Activated T-helper 1 cell treated with anti-CD3 and anti-CD28 coated beads, Interleukin-12 subunit alpha, Interleukin-12 subunit beta, Interleukin-2, Interleukin-4 antibody, amounts not matched to agents 30 ng/mL and 10 ng/mL and 1 ng/mL, durations not matched to agents 14 hours and 24 hours and 36 hours (primary cell): ENCODE data around the gene BANP. TPM values are rescaled to one million over a fixed set of nuclear protein-coding genes. Genes with fewer than 3 reads are reported as not detected.
"Not testable (repeated sequence)": the region's sequence is repeated elsewhere in the genome, so short reads cannot be mapped to it uniquely, and the experiment has no call there.

ENCODE experiments used
- DNase-seq: peaks from one replicate; pipeline ENCODE4 v3.0.0; 2021; ENCODE audit warnings: low spot score
- H3K27ac Mint-ChIP-seq: one replicate; pipeline ENCODE4 v1.8.0; 2021; ENCODE audit warnings: mild to moderate bottlenecking, mixed read lengths
- H3K27me3 Mint-ChIP-seq: one replicate; pipeline ENCODE4 v1.8.0; 2022; ENCODE audit warnings: mild to moderate bottlenecking, moderate library complexity, mixed read lengths; ENCODE audit not compliant: insufficient read depth
- H3K36me3 Mint-ChIP-seq: one replicate; pipeline ENCODE4 v1.8.0; 2021; ENCODE audit warnings: low read depth, mixed read lengths
- H3K4me1 Mint-ChIP-seq: one replicate; pipeline ENCODE4 v1.8.0; 2021; ENCODE audit warnings: low read depth, mixed read lengths
- H3K4me3 Mint-ChIP-seq: one replicate; pipeline ENCODE4 v1.8.0; 2021; ENCODE audit warnings: mild to moderate bottlenecking, moderate library complexity, mixed read lengths
- H3K9me3 Mint-ChIP-seq: one replicate; pipeline ENCODE4 v1.8.0; 2021; ENCODE audit warnings: mixed read lengths
- intact Hi-C: fragments of 100-400 bp; cut with micrococcal nuclease; formaldehyde crosslinking; loops from one replicate; pipeline ENCODE4 v1.15.1; 2024
- total RNA-seq: library from RNA; stranded (reverse); gene quantifications from 2 replicates; pipeline ENCODE4 v1.2.3, GENCODE V29; 2022

The BANP gene
- total RNA-seq, 1 donor from 2014 or later, result 35.5 TPM

GRCh38 chr16:87984632-87985267 is 33.5 kb downstream of the BANP start:
- no peak for DNase-seq

GRCh38 chr16:87985493-87985892 is 34.3 kb downstream of the BANP start:
- H3K4me3 Mint-ChIP-seq, intact Hi-C loops, DNase-seq, H3K27me3 Mint-ChIP-seq, H3K9me3 Mint-ChIP-seq, H3K27ac Mint-ChIP-seq: not testable (repeated sequence)
- peaks cover 47% of the 10 kb centered on the region for H3K36me3 Mint-ChIP-seq
- H3K4me1 Mint-ChIP-seq, result peaks cover 50% of the 10 kb centered on the region

More at GRCh38 chr16:87984632-87985267, 33.5 kb downstream of the BANP start:
- H3K27me3 Mint-ChIP-seq, result no peaks in the 10 kb centered on the region
- peaks cover 52% of the 10 kb centered on the region for H3K36me3 Mint-ChIP-seq
- no peak overlapping the region for H3K4me3 Mint-ChIP-seq
- no peaks in the 10 kb centered on the region for H3K9me3 Mint-ChIP-seq
- peaks cover 58% of the 10 kb centered on the region for H3K4me1 Mint-ChIP-seq
- peak overlapping the region; percentile 70 for H3K27ac Mint-ChIP-seq
- intact Hi-C loops, result no loop called here

- H3K4me3 Mint-ChIP-seq, H3K27me3 Mint-ChIP-seq, DNase-seq, H3K9me3 Mint-ChIP-seq, intact Hi-C loops: not testable (repeated sequence)
- H3K4me1 Mint-ChIP-seq, result peaks cover 41% of the 10 kb centered on the region
- peaks cover 48% of the 10 kb centered on the region for H3K36me3 Mint-ChIP-seq
- H3K27ac Mint-ChIP-seq, result peak overlapping the region; percentile 50
Measured at GRCh38 chr16:87986361-87986849, 35.2 kb downstream of the BANP start.

- H3K9me3 Mint-ChIP-seq, intact Hi-C loops, H3K27ac Mint-ChIP-seq, H3K27me3 Mint-ChIP-seq, DNase-seq, H3K4me3 Mint-ChIP-seq: not testable (repeated sequence)
- peaks cover 20% of the 10 kb centered on the region for H3K4me1 Mint-ChIP-seq
- peaks cover 29% of the 10 kb centered on the region for H3K36me3 Mint-ChIP-seq
Measured at GRCh38 chr16:87988596-87988995, 37.4 kb downstream of the BANP start.

- H3K9me3 Mint-ChIP-seq, H3K27me3 Mint-ChIP-seq, intact Hi-C loops, H3K4me3 Mint-ChIP-seq, DNase-seq, H3K27ac Mint-ChIP-seq: not testable (repeated sequence)
- Mint-ChIP-seq H3K36me3 (peaks cover 20% of the 10 kb centered on the region), H3K4me1 (peaks cover 12% of the 10 kb centered on the region)
Measured at GRCh38 chr16:87990254-87990653, 39.0 kb downstream of the BANP start.

GRCh38 chr16:87992142-87992541 is 40.9 kb downstream of the BANP start:
- intact Hi-C loops, H3K4me3 Mint-ChIP-seq, H3K27ac Mint-ChIP-seq, H3K9me3 Mint-ChIP-seq, DNase-seq, H3K4me1 Mint-ChIP-seq, H3K27me3 Mint-ChIP-seq, H3K36me3 Mint-ChIP-seq: not testable (repeated sequence)

- peaks cover 12% of the 10 kb centered on the region for H3K36me3 Mint-ChIP-seq
- intact Hi-C loops, result no loop called here
- no peaks in the 10 kb centered on the region for H3K9me3 Mint-ChIP-seq
- no peak overlapping the region for H3K4me3 Mint-ChIP-seq
- peaks cover 8% of the 10 kb centered on the region for H3K4me1 Mint-ChIP-seq
- H3K27me3 Mint-ChIP-seq, result no peaks in the 10 kb centered on the region
- no peak overlapping the region for H3K27ac Mint-ChIP-seq
- no peak for DNase-seq
Measured at GRCh38 chr16:87993901-87994300, 42.7 kb downstream of the BANP start.

GRCh38 chr16:87995644-87996043 is 44.4 kb downstream of the BANP start:
- no peak overlapping the region for H3K27ac Mint-ChIP-seq
- H3K4me1 Mint-ChIP-seq, result peaks cover 8% of the 10 kb centered on the region
- no peak overlapping the region for H3K4me3 Mint-ChIP-seq
- no peaks in the 10 kb centered on the region for H3K9me3 Mint-ChIP-seq
- DNase-seq, result no peak
- intact Hi-C loops, result no loop called here
- H3K36me3 Mint-ChIP-seq, result peaks cover 7% of the 10 kb centered on the region
- no peaks in the 10 kb centered on the region for H3K27me3 Mint-ChIP-seq

- Mint-ChIP-seq H3K4me3 (no peak overlapping the region), H3K27ac (no peak overlapping the region), H3K27me3 (no peaks in the 10 kb centered on the region), H3K4me1 (peaks cover 8% of the 10 kb centered on the region), H3K36me3 (peaks cover 7% of the 10 kb centered on the region), H3K9me3 (no peaks in the 10 kb centered on the region)
- DNase-seq, result no peak
- intact Hi-C loops, result no loop called here
Measured at GRCh38 chr16:87996962-87997880, 46.0 kb downstream of the BANP start.

GRCh38 chr16:87998184-87998793 is 47.1 kb downstream of the BANP start:
- H3K4me3 Mint-ChIP-seq, H3K36me3 Mint-ChIP-seq, H3K4me1 Mint-ChIP-seq, H3K27ac Mint-ChIP-seq, H3K27me3 Mint-ChIP-seq, DNase-seq, H3K9me3 Mint-ChIP-seq, intact Hi-C loops: not testable (repeated sequence)

GRCh38 chr16:87998992-87999391 is 47.8 kb downstream of the BANP start:
- H3K4me3 Mint-ChIP-seq, result not testable (repeated sequence)

GRCh38 chr16:88002211-88002610 is 51.0 kb downstream of the BANP start:
- H3K27ac Mint-ChIP-seq, result no peak overlapping the region
- H3K36me3 Mint-ChIP-seq, result peaks cover 8% of the 10 kb centered on the region
- H3K9me3 Mint-ChIP-seq, result no peaks in the 10 kb centered on the region
- H3K4me1 Mint-ChIP-seq, result peaks cover 7% of the 10 kb centered on the region
- intact Hi-C loops, result no loop called here
- H3K4me3 Mint-ChIP-seq, result no peak overlapping the region
- no peak for DNase-seq
- no peaks in the 10 kb centered on the region for H3K27me3 Mint-ChIP-seq

More at GRCh38 chr16:87998992-87999391, 47.8 kb downstream of the BANP start:
- DNase-seq, H3K36me3 Mint-ChIP-seq, H3K9me3 Mint-ChIP-seq, H3K4me1 Mint-ChIP-seq, H3K27me3 Mint-ChIP-seq, intact Hi-C loops, H3K27ac Mint-ChIP-seq: not testable (repeated sequence)

GRCh38 chr16:88002749-88003148 is 51.5 kb downstream of the BANP start:
- H3K27me3 Mint-ChIP-seq, result no peaks in the 10 kb centered on the region
- H3K4me3 Mint-ChIP-seq, result no peak overlapping the region
- no peaks in the 10 kb centered on the region for H3K9me3 Mint-ChIP-seq
- no peak overlapping the region for H3K27ac Mint-ChIP-seq
- H3K36me3 Mint-ChIP-seq, result peaks cover 12% of the 10 kb centered on the region
- DNase-seq, result no peak
- intact Hi-C loops, result no loop called here
- peaks cover 4% of the 10 kb centered on the region for H3K4me1 Mint-ChIP-seq
